ENCODE results near the gene ACOT8.

- TF ChIP-seq, protein P1, sequence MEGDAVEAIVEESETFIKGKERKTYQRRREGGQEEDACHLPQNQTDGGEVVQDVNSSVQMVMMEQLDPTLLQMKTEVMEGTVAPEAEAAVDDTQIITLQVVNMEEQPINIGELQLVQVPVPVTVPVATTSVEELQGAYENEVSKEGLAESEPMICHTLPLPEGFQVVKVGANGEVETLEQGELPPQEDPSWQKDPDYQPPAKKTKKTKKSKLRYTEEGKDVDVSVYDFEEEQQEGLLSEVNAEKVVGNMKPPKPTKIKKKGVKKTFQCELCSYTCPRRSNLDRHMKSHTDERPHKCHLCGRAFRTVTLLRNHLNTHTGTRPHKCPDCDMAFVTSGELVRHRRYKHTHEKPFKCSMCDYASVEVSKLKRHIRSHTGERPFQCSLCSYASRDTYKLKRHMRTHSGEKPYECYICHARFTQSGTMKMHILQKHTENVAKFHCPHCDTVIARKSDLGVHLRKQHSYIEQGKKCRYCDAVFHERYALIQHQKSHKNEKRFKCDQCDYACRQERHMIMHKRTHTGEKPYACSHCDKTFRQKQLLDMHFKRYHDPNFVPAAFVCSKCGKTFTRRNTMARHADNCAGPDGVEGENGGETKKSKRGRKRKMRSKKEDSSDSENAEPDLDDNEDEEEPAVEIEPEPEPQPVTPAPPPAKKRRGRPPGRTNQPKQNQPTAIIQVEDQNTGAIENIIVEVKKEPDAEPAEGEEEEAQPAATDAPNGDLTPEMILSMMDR (IDR thresholded peaks at IDR 0.05 in 8 of 11, conservative IDR thresholded peaks at IDR 0.05 in 3 of 11) = no peak
- no peak for TF ChIP-seq POLR2AphosphoS5 (IDR thresholded peaks at IDR 0.05)
Observed at GRCh38 chr20:45898285-45898684, 41.1 kb upstream of the ACOT8 start.

All from spleen (tissue), 7 donors.